Stomach (tissue), 9 donors: Measurements from ENCODE around the gene HOXD10. TPM values are rescaled to one million over a fixed set of nuclear protein-coding genes. Genes with fewer than 3 reads are reported as not detected.

Source experiments
- DNase-seq, 2 donors: peaks; one replicate each; pipeline versions ENCODE4 v3.0.0 to v3.0.0-alpha.2; 2013 to 2019
- H3K27ac ChIP-seq, 5 donors: fragments of 200-600 bp in 4 of 5; sonication (generic) in 4 of 5; one replicate each; pipeline ENCODE4 v1.5.1; 2013 to 2019; ENCODE audit warnings: mild to moderate bottlenecking in 1 of 5, moderate library complexity in 1 of 5
- H3K27me3 ChIP-seq, 3 donors: fragments of 200-600 bp; sonication (generic); one replicate each; pipeline ENCODE4 v1.5.1; 2017 to 2019; ENCODE audit warnings: mixed run types in 1 of 3
- H3K36me3 ChIP-seq, 4 donors: fragments of 200-600 bp; sonication (generic); 1 replicate in 3 of 4; 2 replicates in 1 of 4; pipeline ENCODE4 v1.5.1; 2016 to 2019
- H3K4me1 ChIP-seq, 4 donors: fragments of 200-600 bp; sonication (generic); one replicate each; pipeline ENCODE4 v1.5.1; 2016 to 2019
- H3K4me3 ChIP-seq, 4 donors: fragments of 200-600 bp; sonication (generic) in 3 of 4; one replicate each; pipeline ENCODE4 v1.5.1; 2016 to 2019; ENCODE audit warnings: mild to moderate bottlenecking in 1 of 4
- H3K9me3 ChIP-seq, 4 donors: fragments of 200-600 bp; sonication (generic); one replicate each; pipeline ENCODE4 v1.5.1; 2016 to 2019
- CTCF ChIP-seq, 7 experiments: fragments of 450-650 bp in 4 of 7; fragments of 200-600 bp in 3 of 7; sonication (generic) in 3 of 7; IDR thresholded peaks; one replicate each; pipeline ENCODE4 v1.5.1; 2016 to 2019; ENCODE audit warnings: antibody characterized with exemption in 7 of 7, control low read depth in 2 of 7, mild to moderate bottlenecking in 1 of 7
- EP300 ChIP-seq: sonication (generic); formaldehyde crosslinking; IDR thresholded peaks from one replicate; pipeline ENCODE4 v1.6.1; 2017; ENCODE audit warnings: antibody characterized with exemption
- POLR2A ChIP-seq, 4 donors: fragments of 450-650 bp; IDR thresholded peaks; one replicate each; pipeline ENCODE4 v1.6.1; 2016; ENCODE audit warnings: antibody characterized with exemption in 4 of 4, control low read depth in 2 of 4, mild to moderate bottlenecking in 1 of 4, moderate library complexity in 1 of 4
- POLR2AphosphoS5 ChIP-seq, 3 donors: sonication (generic); formaldehyde crosslinking; IDR thresholded peaks; one replicate each; pipeline ENCODE4 v1.6.1; 2016; ENCODE audit warnings: antibody characterized with exemption in 3 of 3
- whole genome bisulfite sequencing, 5 donors: extraction: QIAGEN DNeasy Blood & Tissue Kit in 3 of 5; methylation state at CpG; one replicate each; pipeline versions ENCODE4 v1.1.5 to v1.1.7; 2013 to 2018; 5-methylcytosine and 5-hydroxymethylcytosine counted together
- intact Hi-C: fragments of 100-400 bp; cut with DNase I; formaldehyde crosslinking; loops from one replicate; pipeline ENCODE4 v1.15.1; 2023; ENCODE audit warnings: low total_unique reads
- polyA plus RNA-seq, 3 donors: library from polyadenylated mRNA; stranded (reverse); fragments of 200-250 nt; gene quantifications; one replicate each; pipeline ENCODE4 v1.2.3, GENCODE V29; 2013
- total RNA-seq, 5 donors: library from RNA; depleted of rRNA; stranded (reverse); fragments of >200 nt; gene quantifications; one replicate each; pipeline versions ENCODE4 v1.1.0 to v1.2.3, GENCODE V29; 2014 to 2016
- donor health status: healthy with polysubstance abuse.
- donor health status: Bipolar disorder and iron deficiency.
- donor health status: healthy.

HOXD10 gene
- total and polyA plus RNA-seq, 8 donors: 2.6 TPM; not detected in 7

- peaks cover 37 to 100% (median 99%) of the 10 kb centered on the region in 3 donors for H3K27me3 ChIP-seq
- no peaks in the 10 kb centered on the region for H3K36me3 ChIP-seq
- peaks cover 12 to 60% (median 41%) of the 10 kb centered on the region in 4 donors for H3K4me1 ChIP-seq
- TF ChIP-seq EP300: no peak
- no peak for TF ChIP-seq POLR2AphosphoS5 (IDR thresholded peaks at IDR 0.05)
- WGBS, 5 donors: 5 to 9% (median 6%) methylated on average over 39 to 48 of the region's 48 CpGs
- no peak within 1 kb of the TSS for H3K27ac ChIP-seq
- no peak for DNase-seq
- peaks cover 0 to 8% (median 0%) of the 10 kb centered on the region in 4 donors for H3K9me3 ChIP-seq
- H3K4me3 ChIP-seq: peak within 1 kb of the TSS; percentile 14 to 39 (median 23)
- intact Hi-C loops: no loop called here
Measured at GRCh38 chr2:176156807-176157498, 40.4 kb downstream of the HOXD10 start, which contains the start of gene HOXD3. HOXD3 (plus strand) TSS chr2:176157307; CDS start chr2:176169115, 11,808 bp downstream.

GRCh38 chr2:176157499-176158185, 41.1 kb downstream of the HOXD10 start:
- WGBS, 5 donors: 4 to 15% (median 8%) methylated on average over 41 to 43 of the region's 43 CpGs
- Histone ChIP-seq H3K4me3 (peak overlapping the region; percentile 14 to 39 (median 23)), H3K9me3 (peaks cover 0 to 8% (median 0%) of the 10 kb centered on the region in 4 donors), H3K36me3 (no peaks in the 10 kb centered on the region), H3K4me1 (peaks cover 12 to 59% (median 36%) of the 10 kb centered on the region in 4 donors), H3K27ac (no peak overlapping the region), H3K27me3 (peaks cover 30 to 100% (median 99%) of the 10 kb centered on the region in 3 donors)
- TF ChIP-seq POLR2A (IDR thresholded peaks at IDR 0.05) (no peak), POLR2AphosphoS5 (IDR thresholded peaks at IDR 0.05) (no peak), CTCF (IDR thresholded peaks at IDR 0.05) (no peak), EP300 (no peak)
- intact Hi-C loops: no loop called here
- DNase-seq: no peak

DNA sequence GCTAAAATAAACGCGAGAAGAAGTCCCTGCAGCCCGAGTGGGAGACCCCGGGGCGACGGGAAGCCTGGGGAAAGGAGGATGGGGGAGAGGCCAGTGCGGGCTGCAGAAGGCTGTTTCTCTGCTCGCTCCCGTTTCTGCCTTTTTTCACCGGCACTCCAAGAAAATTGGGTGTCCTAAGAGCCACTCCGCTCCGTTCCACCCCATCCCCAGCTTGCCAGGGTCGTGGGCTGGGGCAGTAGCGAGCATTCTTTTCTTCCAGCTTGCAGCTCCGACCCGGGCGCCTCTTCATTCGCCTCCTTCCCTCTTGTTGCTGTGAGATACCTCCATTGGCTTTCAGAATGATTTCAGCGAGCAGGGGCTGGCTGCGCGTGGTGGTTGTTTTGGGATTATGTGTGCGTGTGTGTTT, 41.6 kb downstream of the HOXD10 start:
- intact Hi-C loops: no loop called here
- Histone ChIP-seq H3K9me3 (peaks cover 0 to 8% (median 0%) of the 10 kb centered on the region in 4 donors), H3K27me3 (peaks cover 31 to 100% (median 99%) of the 10 kb centered on the region in 3 donors), H3K36me3 (no peaks in the 10 kb centered on the region), H3K27ac (no peak overlapping the region), H3K4me1 (peaks cover 12 to 61% (median 35%) of the 10 kb centered on the region in 4 donors), H3K4me3 (peak overlapping the region; percentile 8 to 39 (median 23))
- TF ChIP-seq EP300 (no peak), CTCF (IDR thresholded peaks at IDR 0.05) (no peak), POLR2A (IDR thresholded peaks at IDR 0.05) (no peak), POLR2AphosphoS5 (IDR thresholded peaks at IDR 0.05) (no peak)
- WGBS, 5 donors: 6 to 14% (median 10%) methylated on average over 22 of the region's 22 CpGs
- no peak for DNase-seq

GRCh38 chr2:176158855-176159662, 42.5 kb downstream of the HOXD10 start:
- WGBS, 5 donors: 9 to 24% (median 12%) methylated on average over 26 to 39 of the region's 39 CpGs
- Histone ChIP-seq H3K27ac (no peak overlapping the region), H3K36me3 (no peaks in the 10 kb centered on the region), H3K27me3 (peaks cover 37 to 100% (median 99%) of the 10 kb centered on the region in 3 donors), H3K4me1 (peaks cover 12 to 61% (median 35%) of the 10 kb centered on the region in 4 donors), H3K9me3 (peaks cover 0 to 8% (median 0%) of the 10 kb centered on the region in 4 donors), H3K4me3 (peak overlapping the region in 1 of 4 donors; percentile 2)
- TF ChIP-seq POLR2AphosphoS5 (IDR thresholded peaks at IDR 0.05) (no peak), EP300 (no peak), POLR2A (IDR thresholded peaks at IDR 0.05) (no peak), CTCF (IDR thresholded peaks at IDR 0.05) (no peak)
- no peak for DNase-seq
- intact Hi-C loops: no loop called here
